Measurements from ENCODE around the gene GRIA4. TPM values are rescaled to one million over a fixed set of nuclear protein-coding genes. Genes with fewer than 3 reads are reported as not detected.
A peak's percentile ranks its signal among the peaks of the same experiment; 100 is the strongest.
"Not testable (repeated sequence)": the region's sequence is repeated elsewhere in the genome, so short reads cannot be mapped to it uniquely, and the experiment has no call there.

The GRIA4 gene
- total RNA-seq, 1 experiment from 2014 or later: 1.3 TPM

DNA sequence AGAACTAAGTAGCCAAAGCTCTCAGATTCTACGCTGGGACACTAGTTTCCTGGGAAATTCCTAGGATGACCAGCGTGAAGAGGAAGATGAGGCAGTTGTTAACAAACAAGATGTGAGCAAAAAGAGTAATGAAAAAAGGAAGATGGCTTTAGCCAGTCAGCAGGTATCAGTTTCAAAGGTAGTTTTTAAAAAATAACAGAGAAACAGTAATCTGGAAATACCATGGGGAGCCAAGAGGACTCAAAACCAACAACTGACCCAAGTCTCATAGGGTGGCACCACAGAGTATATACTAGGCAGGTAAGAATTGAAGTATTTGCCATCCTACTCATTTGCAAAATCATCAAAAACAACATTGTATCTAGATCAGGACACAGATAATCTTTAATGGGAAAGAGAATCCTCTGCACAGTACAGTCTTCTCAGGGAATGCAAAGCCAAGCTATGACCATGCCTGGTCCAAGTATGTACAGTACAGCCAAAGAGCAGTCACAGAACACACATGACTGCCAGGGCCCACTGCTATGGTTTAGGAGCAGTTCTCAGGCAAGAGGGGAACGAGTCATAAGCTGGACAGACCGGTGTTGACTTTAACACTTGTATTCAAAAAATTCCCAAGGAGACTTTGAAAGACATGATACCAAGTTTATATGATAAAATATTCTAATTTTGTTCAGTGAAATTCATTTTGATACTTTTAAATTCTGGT, 391.6 kb downstream of the GRIA4 start:
- no peaks in the 10 kb centered on the region for H3K27me3 ChIP-seq (ENCODE audit: control insufficient read depth, insufficient read depth, low read length)
- peaks cover 3% of the 10 kb centered on the region for H3K36me3 ChIP-seq (replicated peaks; ENCODE audit: control insufficient read depth, insufficient read depth, low read length)
- H3K4me3 ChIP-seq (ENCODE audit: insufficient read depth, low read depth, low read length): no peak overlapping the region
- no peak for DNase-seq

DNA sequence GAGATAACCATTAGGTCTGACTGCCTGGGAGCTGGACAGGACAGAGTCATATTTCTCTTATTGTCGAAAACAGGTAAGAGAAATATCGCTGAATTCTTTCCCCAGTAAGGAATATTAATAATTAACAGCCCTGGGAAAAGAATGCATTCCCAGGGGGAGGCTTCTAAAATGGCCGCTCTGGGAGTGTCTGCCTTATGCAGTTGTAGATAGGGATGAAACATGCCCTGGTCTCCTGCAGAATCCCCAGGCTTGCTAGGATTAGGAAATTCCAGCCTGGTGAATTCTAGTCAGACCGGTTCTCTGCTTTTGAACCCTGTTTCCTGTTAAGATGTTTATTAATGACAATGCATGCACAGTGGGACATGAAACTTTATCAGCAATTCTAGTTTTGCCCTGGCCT, 393.2 kb downstream of the GRIA4 start:
- not testable (repeated sequence) for H3K36me3 ChIP-seq (replicated peaks; ENCODE audit: control insufficient read depth, insufficient read depth, low read length); DNase-seq; H3K4me3 ChIP-seq (ENCODE audit: insufficient read depth, low read depth, low read length); H3K27me3 ChIP-seq (ENCODE audit: control insufficient read depth, insufficient read depth, low read length)

DNA sequence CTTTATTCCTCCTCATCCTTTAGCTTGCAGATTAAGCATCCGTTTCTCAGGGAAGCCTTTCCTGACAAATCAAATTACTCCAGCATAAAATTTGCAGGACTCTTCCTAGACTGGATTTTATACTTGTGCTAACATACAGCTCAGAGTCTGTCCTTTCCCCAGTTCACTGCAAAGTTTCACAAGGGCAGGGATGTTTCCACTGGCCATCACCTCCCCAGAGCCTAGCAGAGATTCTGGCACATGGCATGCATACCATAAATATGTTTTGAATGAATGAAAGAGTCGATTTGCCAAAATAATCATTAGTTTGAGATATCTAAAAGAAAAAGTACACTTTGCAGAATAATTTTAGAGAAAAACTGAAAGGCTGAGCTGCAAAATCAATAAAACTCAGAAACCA, 401.6 kb downstream of the GRIA4 start:
- H3K27me3 ChIP-seq (ENCODE audit: control insufficient read depth, insufficient read depth, low read length): no peaks in the 10 kb centered on the region

DNA sequence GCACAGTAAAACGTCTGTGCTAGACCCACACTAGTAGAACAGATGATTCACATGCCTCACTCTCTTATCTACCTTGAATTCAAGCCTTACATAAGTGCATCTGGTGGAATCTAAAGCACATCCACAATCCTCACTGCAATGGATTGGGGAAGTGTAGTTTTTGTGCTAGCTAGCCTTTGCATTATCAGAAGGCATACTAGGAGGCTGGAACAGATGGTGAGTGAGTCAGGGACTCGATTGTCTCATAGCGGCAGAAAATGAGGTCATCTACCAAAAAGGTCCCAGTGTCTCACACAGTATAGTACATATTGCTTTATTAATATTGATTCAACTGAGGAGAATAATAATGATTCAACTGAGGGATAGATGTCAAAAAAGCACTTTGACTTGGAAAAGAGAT, 402.9 kb downstream of the GRIA4 start:
- no peak for DNase-seq
- Histone ChIP-seq H3K36me3 (replicated peaks; ENCODE audit: control insufficient read depth, insufficient read depth, low read length) (peaks cover 12% of the 10 kb centered on the region), H3K27me3 (ENCODE audit: control insufficient read depth, insufficient read depth, low read length) (no peaks in the 10 kb centered on the region), H3K4me3 (ENCODE audit: insufficient read depth, low read depth, low read length) (no peak overlapping the region)

More for the DNA sequence above, 401.6 kb downstream of the GRIA4 start:
- H3K4me3 ChIP-seq (ENCODE audit: insufficient read depth, low read depth, low read length): no peak overlapping the region
- DNase-seq: no peak
- peaks cover 12% of the 10 kb centered on the region for H3K36me3 ChIP-seq (replicated peaks; ENCODE audit: control insufficient read depth, insufficient read depth, low read length)

DNA sequence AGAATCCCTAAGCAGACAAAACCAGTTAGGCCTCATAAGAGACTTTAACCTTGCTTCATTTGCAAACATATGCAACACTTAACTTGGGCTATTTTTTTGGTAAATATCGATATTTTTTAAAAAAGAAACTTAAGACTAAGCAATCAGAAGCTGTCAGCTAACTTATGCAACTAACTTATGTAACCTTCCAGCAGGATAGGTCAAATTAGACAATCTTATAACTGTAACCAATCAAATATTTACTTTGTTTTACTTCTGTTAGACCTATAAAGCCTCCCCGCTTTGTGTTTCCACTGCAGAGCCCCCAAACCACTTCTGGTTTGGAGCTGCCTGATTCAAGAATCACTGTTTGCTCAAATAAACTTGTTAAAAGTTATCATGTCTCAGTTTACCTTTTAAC, 404.2 kb downstream of the GRIA4 start:
- no peak for DNase-seq
- Histone ChIP-seq H3K4me3 (ENCODE audit: insufficient read depth, low read depth, low read length) (no peak overlapping the region), H3K27me3 (ENCODE audit: control insufficient read depth, insufficient read depth, low read length) (no peaks in the 10 kb centered on the region), H3K36me3 (replicated peaks; ENCODE audit: control insufficient read depth, insufficient read depth, low read length) (peaks cover 8% of the 10 kb centered on the region)

DNA sequence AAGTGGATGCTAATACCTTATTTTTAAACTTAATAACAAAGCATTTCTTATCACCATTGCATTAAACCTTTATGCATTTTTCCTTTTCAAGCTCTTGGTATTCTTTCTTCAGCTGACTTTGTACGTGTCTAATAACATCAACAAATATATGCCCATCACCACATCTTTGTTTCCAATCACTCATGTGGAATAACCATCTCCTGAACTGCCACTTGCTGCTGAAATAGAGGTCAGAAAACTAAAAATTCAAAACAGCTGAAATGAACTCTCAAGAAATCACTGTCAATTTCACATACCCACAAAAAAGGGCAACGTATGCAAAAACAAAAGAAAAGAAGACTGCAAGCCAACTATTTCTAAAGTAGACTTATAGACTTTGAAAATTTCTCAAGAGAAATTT, 404.7 kb downstream of the GRIA4 start:
- H3K4me3 ChIP-seq (ENCODE audit: insufficient read depth, low read depth, low read length): no peak overlapping the region
- DNase-seq: no peak
- H3K27me3 ChIP-seq (ENCODE audit: control insufficient read depth, insufficient read depth, low read length): no peaks in the 10 kb centered on the region
- H3K36me3 ChIP-seq (replicated peaks; ENCODE audit: control insufficient read depth, insufficient read depth, low read length): peaks cover 3% of the 10 kb centered on the region

DNA sequence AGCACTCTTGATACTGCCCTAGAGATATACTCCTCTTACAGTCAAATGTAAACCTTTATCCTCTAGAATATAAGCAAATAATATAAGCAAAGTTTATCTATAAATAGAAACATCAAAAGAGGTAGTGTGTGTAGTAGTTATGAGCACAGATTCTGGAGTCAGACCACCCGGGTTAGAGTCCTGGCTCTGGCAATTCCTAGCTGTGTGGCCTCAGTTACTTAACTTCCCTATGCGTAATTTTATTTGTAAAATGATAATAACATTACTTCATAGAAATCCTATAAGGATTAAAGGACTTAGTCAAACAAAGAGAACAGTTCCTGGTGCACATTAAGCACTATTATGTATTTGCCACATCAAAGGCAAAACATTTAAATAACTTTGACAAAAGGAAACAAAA, 405.2 kb downstream of the GRIA4 start:
- Histone ChIP-seq H3K27me3 (ENCODE audit: control insufficient read depth, insufficient read depth, low read length) (no peaks in the 10 kb centered on the region), H3K36me3 (replicated peaks; ENCODE audit: control insufficient read depth, insufficient read depth, low read length) (peaks cover 3% of the 10 kb centered on the region), H3K4me3 (ENCODE audit: insufficient read depth, low read depth, low read length) (no peak overlapping the region)
- no peak for DNase-seq

DNA sequence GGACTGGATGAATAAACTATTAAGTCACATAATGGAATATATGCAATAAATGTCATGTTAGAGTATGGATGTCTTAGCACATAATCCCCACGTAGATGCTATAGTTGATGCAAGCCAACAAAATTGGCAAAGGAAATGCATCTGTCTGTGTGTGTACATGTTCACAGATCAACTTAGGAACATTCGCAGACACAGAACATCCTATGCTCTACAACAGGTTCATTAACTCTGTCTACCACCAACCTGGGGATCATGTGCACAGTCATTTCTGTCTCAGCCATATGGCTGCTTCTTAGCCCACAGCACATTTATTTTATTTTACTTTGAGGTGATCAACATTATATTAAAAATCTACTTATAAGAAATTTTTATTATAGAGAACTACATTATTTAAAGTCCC, 407.2 kb downstream of the GRIA4 start:
- Histone ChIP-seq H3K36me3 (replicated peaks; ENCODE audit: control insufficient read depth, insufficient read depth, low read length) (no peaks in the 10 kb centered on the region), H3K4me3 (ENCODE audit: insufficient read depth, low read depth, low read length) (no peak overlapping the region), H3K27me3 (ENCODE audit: control insufficient read depth, insufficient read depth, low read length) (no peaks in the 10 kb centered on the region)
- DNase-seq: no peak

DNA sequence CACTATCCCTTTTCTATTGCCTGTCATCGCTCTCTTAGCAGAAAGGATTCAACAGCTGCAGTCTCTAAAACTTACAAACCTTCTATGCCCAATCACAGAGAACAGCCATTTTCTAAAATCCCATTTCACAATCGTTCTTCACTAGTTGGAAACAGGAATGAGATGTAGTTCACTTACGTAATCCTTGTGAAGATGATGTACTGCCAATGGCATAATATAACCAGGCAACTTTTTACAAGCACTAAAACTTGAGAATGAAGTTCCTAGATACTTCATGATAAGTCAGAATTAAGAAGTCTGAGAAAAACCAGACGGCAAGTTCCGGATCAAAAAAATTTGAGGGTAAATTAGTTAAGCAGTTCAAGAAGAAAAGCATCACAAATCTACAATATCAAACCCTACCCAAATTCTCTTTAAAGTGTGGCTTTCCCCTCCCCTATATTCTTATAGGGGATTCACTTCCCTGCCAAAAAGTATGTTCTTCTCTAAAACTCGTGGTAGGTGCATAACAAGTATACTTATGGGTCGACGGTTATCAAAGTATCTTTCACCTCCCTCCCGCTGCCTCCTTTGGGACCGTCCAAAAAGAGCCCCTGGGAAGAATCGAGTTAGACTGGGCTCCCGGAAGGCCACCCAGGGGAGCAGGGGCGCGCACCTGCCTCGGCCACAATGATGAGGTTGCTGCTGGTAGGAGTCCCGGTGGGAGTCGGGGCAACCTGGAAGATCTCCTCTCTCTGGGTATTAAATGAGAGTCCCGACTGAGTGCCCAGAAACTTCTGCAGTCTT, 411.5 kb downstream of the GRIA4 start:
- Histone ChIP-seq H3K4me3 (ENCODE audit: insufficient read depth, low read depth, low read length) (peak overlapping the region; percentile 90), H3K36me3 (replicated peaks; ENCODE audit: control insufficient read depth, insufficient read depth, low read length) (no peaks in the 10 kb centered on the region)
- no peak for DNase-seq

DNA sequence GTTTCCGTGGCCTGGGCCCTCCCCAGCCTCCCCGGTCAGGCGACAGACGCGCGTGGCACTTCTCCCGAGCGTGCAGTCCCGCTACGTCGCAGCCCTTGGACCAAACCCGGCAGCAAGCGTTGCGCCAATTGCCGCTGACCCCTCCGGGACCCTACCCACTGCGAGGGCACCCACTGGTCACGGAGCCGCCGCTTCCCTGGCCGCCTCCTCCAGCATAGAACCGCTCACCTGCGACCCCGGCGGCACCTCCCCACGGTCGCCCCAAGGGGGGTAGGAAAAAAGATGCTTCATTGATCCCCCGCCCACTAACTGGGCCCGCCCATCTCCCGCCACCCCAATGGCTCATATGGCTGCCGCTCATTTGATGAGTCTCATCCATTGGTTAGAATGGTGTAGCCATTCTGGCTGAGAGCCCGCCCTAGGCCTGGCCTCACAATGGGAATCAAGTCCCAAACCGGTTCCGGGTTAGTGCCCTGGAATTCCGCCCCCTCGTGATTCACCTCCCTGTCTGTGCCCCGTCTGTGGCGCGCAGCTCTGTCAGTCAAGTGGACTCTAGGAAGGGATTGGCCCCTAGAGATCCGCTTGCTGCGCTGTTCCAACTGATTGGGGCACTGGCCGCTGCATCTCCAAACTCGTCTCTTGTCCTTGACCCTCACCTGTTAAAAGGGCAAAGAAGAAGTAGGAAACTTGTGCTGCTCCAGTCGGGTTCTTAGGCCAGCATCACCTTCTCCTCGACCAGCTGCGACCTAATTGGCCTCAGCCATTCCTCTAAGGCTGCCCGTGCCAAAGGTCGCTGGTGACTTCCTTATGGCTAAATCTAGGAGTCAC, 412.3 kb downstream of the GRIA4 start, which contains the start of gene MSANTD4:
Gene MSANTD4 (minus strand): TSS at position 274 of the 828 bp plus-strand sequence. CDS start 11,323 bp downstream, outside the sequence.
- peak within 1 kb of the TSS; percentile 90 for H3K4me3 ChIP-seq (ENCODE audit: insufficient read depth, low read depth, low read length)
- peak; percentile 90 for DNase-seq
- no peaks in the 10 kb centered on the region for H3K36me3 ChIP-seq (replicated peaks; ENCODE audit: control insufficient read depth, insufficient read depth, low read length)
- no peaks in the 10 kb centered on the region for H3K27me3 ChIP-seq (ENCODE audit: control insufficient read depth, insufficient read depth, low read length)

More for the DNA sequence above, 411.5 kb downstream of the GRIA4 start:
- no peaks in the 10 kb centered on the region for H3K27me3 ChIP-seq (ENCODE audit: control insufficient read depth, insufficient read depth, low read length)

DNA sequence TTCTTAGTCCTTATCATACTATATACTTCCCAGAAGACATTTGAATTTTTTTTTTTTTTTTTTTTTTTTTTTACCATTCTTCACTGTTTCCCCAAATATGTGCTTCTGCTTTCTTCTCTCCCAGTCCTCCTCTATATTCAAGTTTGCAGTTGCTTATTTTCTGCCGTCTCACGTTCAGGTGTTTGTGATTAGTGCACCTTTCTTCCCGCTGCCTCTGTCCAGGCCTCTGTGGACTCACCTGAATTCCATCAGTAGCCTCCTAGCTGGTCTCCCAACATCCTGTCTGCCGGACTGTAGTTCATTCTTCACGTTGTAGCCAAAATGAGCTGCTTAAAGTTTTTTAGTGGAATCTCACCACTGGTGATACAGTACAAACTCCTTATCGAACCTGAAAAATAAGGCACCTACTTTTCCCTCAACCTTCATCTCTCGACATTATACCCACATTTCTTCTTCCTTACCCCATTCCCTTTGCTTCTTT, 413.0 kb downstream of the GRIA4 start:
- H3K27me3 ChIP-seq (ENCODE audit: control insufficient read depth, insufficient read depth, low read length): no peaks in the 10 kb centered on the region
- H3K36me3 ChIP-seq (replicated peaks; ENCODE audit: control insufficient read depth, insufficient read depth, low read length): no peaks in the 10 kb centered on the region
- DNase-seq: no peak
- H3K4me3 ChIP-seq (ENCODE audit: insufficient read depth, low read depth, low read length): peak overlapping the region; percentile 10; the same call in 1 of the 2 replicates

DNA sequence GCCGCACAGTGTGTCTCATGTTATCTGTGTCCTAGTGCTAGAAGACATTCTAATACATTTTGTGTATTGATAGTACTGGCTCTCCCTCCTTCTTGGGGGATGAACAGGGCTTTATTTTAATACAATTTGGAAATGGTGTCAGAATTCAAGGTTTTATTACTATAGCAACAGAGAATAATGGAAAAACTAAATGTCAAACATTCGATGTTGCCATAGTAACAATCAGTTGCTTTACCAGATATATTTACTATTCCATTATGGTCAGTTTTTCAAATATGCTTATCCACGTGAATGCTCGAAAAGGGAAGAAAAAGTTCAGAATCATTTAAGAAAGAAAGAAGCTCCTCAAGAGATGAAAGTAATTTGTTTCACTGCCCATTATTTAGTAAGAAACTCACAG, 420.7 kb downstream of the GRIA4 start:
- Histone ChIP-seq H3K4me3 (ENCODE audit: insufficient read depth, low read depth, low read length) (no peak overlapping the region), H3K36me3 (replicated peaks; ENCODE audit: control insufficient read depth, insufficient read depth, low read length) (no peaks in the 10 kb centered on the region), H3K27me3 (ENCODE audit: control insufficient read depth, insufficient read depth, low read length) (no peaks in the 10 kb centered on the region)
- DNase-seq: no peak

DNA sequence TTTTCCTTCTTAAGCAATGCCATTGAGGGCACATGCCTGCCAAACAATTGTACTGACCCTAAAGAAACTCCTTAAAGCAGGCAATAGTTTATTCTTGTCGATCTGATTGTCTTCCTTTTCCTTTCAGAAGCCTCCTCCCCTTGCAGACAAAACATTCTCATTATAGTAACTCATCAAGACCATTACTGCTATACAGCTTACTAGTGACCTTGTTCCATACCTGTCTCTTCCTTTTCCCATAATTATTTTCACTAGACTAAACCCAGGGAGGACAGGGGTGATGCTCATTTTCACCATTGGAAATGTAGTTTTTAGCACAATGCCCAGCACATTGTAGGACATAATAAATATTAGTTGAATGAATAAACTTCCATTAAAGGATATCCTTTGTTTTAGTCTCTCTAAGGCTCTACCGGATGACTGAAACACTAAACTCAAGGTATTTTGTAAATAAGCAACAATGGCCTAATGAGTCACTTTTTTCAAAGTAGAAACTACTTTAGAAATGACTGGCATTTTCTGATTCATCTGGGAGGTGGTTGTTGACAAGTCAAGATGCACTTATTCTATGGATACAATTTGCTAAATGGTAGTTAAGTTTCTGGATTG, 421.4 kb downstream of the GRIA4 start:
- Histone ChIP-seq H3K36me3 (replicated peaks; ENCODE audit: control insufficient read depth, insufficient read depth, low read length) (no peaks in the 10 kb centered on the region), H3K4me3 (ENCODE audit: insufficient read depth, low read depth, low read length) (no peak overlapping the region), H3K27me3 (ENCODE audit: control insufficient read depth, insufficient read depth, low read length) (no peaks in the 10 kb centered on the region)
- no peak for DNase-seq

All from H7 (cell line).